GM23338 (cell line): ENCODE measurements around the gene TBKBP1. TPM values are rescaled to one million over a fixed set of nuclear protein-coding genes. Genes with fewer than 3 reads are reported as not detected.
A peak's percentile ranks its signal among the peaks of the same experiment; 100 is the strongest.

ENCODE experiments used
- ATAC-seq: fragments of 200-7000 bp; cut with Tn5 transposase; 3 replicates; pipeline ENCODE4 v1.9.1; 2020
- DNase-seq: peaks from one replicate; pipeline ENCODE4 v3.0.0-alpha.2; 2015; ENCODE audit warnings: low spot score
- H2AFZ ChIP-seq: fragments of 200-600 bp; sonication (generic); 2 replicates; pipeline ENCODE4 v1.8.0; 2016; ENCODE audit warnings: antibody characterized with exemption, mild to moderate bottlenecking, moderate library complexity
- H3F3A ChIP-seq: fragments of 200-600 bp; sonication (generic); replicated peaks from 2 replicates; pipeline ENCODE4 v1.8.0; 2017; ENCODE audit warnings: antibody characterized with exemption, mixed run types, low read depth
- H3K27ac ChIP-seq: fragments of 200-600 bp; sonication (generic); 2 replicates; pipeline ENCODE4 v1.6.1; 2016; ENCODE audit warnings: low read depth
- H3K27me3 ChIP-seq: fragments of 200-600 bp; sonication (generic); 2 replicates; pipeline ENCODE4 v1.8.0; 2016; ENCODE audit warnings: mild to moderate bottlenecking, mixed run types, moderate library complexity; ENCODE audit not compliant: insufficient read depth
- H3K36me3 ChIP-seq: fragments of 200-600 bp; sonication (generic); 2 replicates; pipeline ENCODE4 v1.8.0; 2016; ENCODE audit warnings: mild to moderate bottlenecking; ENCODE audit not compliant: insufficient read depth
- H3K4me1 ChIP-seq: fragments of 200-600 bp; sonication (generic); 2 replicates; pipeline ENCODE4 v1.8.0; 2016; ENCODE audit warnings: mild to moderate bottlenecking, moderate library complexity; ENCODE audit not compliant: insufficient read depth
- H3K4me2 ChIP-seq: fragments of 200-600 bp; sonication (generic); 2 replicates; pipeline ENCODE4 v1.7.1; 2017; ENCODE audit warnings: mixed run types
- H3K4me3 ChIP-seq: fragments of 200-600 bp; sonication (generic); 2 replicates; pipeline ENCODE4 v1.6.1; 2016; ENCODE audit warnings: mixed run types
- H3K79me2 ChIP-seq: fragments of 200-600 bp; sonication (generic); replicated peaks from 2 replicates; pipeline ENCODE4 v1.8.0; 2017; ENCODE audit warnings: mild to moderate bottlenecking; ENCODE audit not compliant: insufficient read depth
- H3K9me2 ChIP-seq: fragments of 200-600 bp; sonication (generic); 2 replicates; pipeline ENCODE4 v1.8.0; 2017; ENCODE audit not compliant: insufficient read depth
- H4K20me1 ChIP-seq: fragments of 200-600 bp; sonication (generic); replicated peaks from 2 replicates; pipeline ENCODE4 v1.8.0; 2017; ENCODE audit warnings: mild to moderate bottlenecking; ENCODE audit not compliant: insufficient read depth
- H3K27ac Mint-ChIP-seq: 2 replicates; pipeline ENCODE4 v1.8.0; 2020; ENCODE audit warnings: inconsistent platforms, mild to moderate bottlenecking, moderate library complexity, mixed read lengths
- H3K27me3 Mint-ChIP-seq: 3 replicates; pipeline ENCODE4 v1.8.0; 2022; ENCODE audit warnings: low read depth, mild to moderate bottlenecking, moderate library complexity, mixed read lengths, inconsistent platforms; ENCODE audit not compliant: insufficient read depth, poor library complexity
- H3K36me3 Mint-ChIP-seq: 3 replicates; pipeline ENCODE4 v1.8.0; 2021; ENCODE audit warnings: low read depth, mild to moderate bottlenecking, inconsistent platforms, moderate library complexity, mixed read lengths
- H3K4me1 Mint-ChIP-seq: 3 replicates; pipeline ENCODE4 v1.8.0; 2020; ENCODE audit warnings: mild to moderate bottlenecking, inconsistent platforms, mixed read lengths
- H3K4me3 Mint-ChIP-seq: 3 replicates; pipeline ENCODE4 v1.8.0; 2021; ENCODE audit warnings: moderate library complexity, mild to moderate bottlenecking, inconsistent platforms, mixed read lengths
- H3K9me3 Mint-ChIP-seq: 3 replicates; pipeline ENCODE4 v1.8.0; 2020; ENCODE audit warnings: moderate library complexity, mild to moderate bottlenecking, inconsistent platforms, mixed read lengths
- CREB1 ChIP-seq: fragments of 250-450 bp; sonication (Bioruptor Pico); IDR thresholded peaks from 2 replicates; pipeline ENCODE4 v1.5.0; 2020; ENCODE audit warnings: low read depth, mild to moderate bottlenecking, moderate library complexity
- CTCF ChIP-seq, 2 experiments: fragments of 200-600 bp in 1 of 2; sonication (generic) in 1 of 2; conservative IDR thresholded peaks; 2 replicates each; pipeline versions ENCODE4 v1.5.1 to v1.6.1; 2016 to 2017; ENCODE audit warnings: antibody characterized with exemption in 2 of 2, low read depth in 2 of 2, mild to moderate bottlenecking in 2 of 2, moderate library complexity in 1 of 2
- EZH2 ChIP-seq: fragments of 200-600 bp; sonication (generic); IDR thresholded peaks from one replicate; pipeline ENCODE4 v1.8.0; 2017; ENCODE audit warnings: antibody characterized with exemption, mild to moderate bottlenecking, low read depth; ENCODE audit not compliant: unreplicated experiment
- JUNB ChIP-seq: IDR thresholded peaks from one replicate; pipeline ENCODE4 v1.6.1; 2016; ENCODE audit warnings: antibody characterized with exemption; ENCODE audit not compliant: unreplicated experiment
- ZNF331 ChIP-seq: fragments of 250-450 bp; sonication (Bioruptor Pico); IDR thresholded peaks from 2 replicates; pipeline ENCODE4 v1.5.0; 2020; ENCODE audit warnings: low read depth, mild to moderate bottlenecking, moderate library complexity
- polyA plus RNA-seq: library from polyadenylated mRNA; unstranded; fragments of >200 nt; fragmentation: Nextera tagmentation; extraction: Ambion mirVana; gene quantifications from 2 replicates; pipeline ENCODE4 v1.2.1, GENCODE V29; 2016
- total RNA-seq: library from RNA; depleted of rRNA; stranded (reverse); fragments of >200 nt; shearing (Covaris generic); gene quantifications from 2 replicates; pipeline ENCODE4 v1.2.3, GENCODE V29; 2014
- TF ChIP-seq, protein P1 (sequence below): IDR thresholded peaks from one replicate; pipeline ENCODE4 v1.6.1; 2018; ENCODE audit warnings: antibody characterized with exemption; ENCODE audit not compliant: unreplicated experiment
- TF ChIP-seq, protein P2 (sequence below): fragments of 250-450 bp; sonication (Bioruptor Pico); IDR thresholded peaks from 2 replicates; pipeline ENCODE4 v1.5.0; 2020; ENCODE audit warnings: mild to moderate bottlenecking, moderate library complexity

Gene TBKBP1
- total and polyA plus RNA-seq, 2 experiments from 2014 or later: 2.5 to 12.1 TPM

GRCh38 chr17:47720754-47721533 lies 27.0 kb downstream of the TBKBP1 start:
- Mint-ChIP-seq H3K36me3 (no peaks in the 10 kb centered on the region; the same call in 2 of the 3 replicates), H3K4me1 (peaks cover 29% of the 10 kb centered on the region), H3K27ac (no peak overlapping the region), H3K4me3 (peak overlapping the region; percentile 54), H3K27me3 (peaks cover 21% of the 10 kb centered on the region), H3K9me3 (no peaks in the 10 kb centered on the region; the same call in 2 of the 3 replicates)
- Histone ChIP-seq H3K4me1 (peaks cover 17% of the 10 kb centered on the region; the same call in 1 of the 2 replicates), H3K36me3 (no peaks in the 10 kb centered on the region), H3K4me3 (peak overlapping the region; percentile 50), H3K27ac (no peak overlapping the region), H4K20me1 (no peaks in the 10 kb centered on the region), H3K79me2 (no peaks in the 10 kb centered on the region), H2AFZ (peak overlapping the region; percentile 81), H3K27me3 (peaks cover 42% of the 10 kb centered on the region), H3F3A (no peaks in the 10 kb centered on the region), H3K9me2 (no peaks in the 10 kb centered on the region), H3K4me2 (peak overlapping the region; percentile 74)
- no peak for TF ChIP-seq ZNF331
- peak; percentile 20 to 47; a peak in 3 of 4 replicates for TF ChIP-seq CTCF (conservative IDR thresholded peaks at IDR 0.05; ENCODE audit: low read depth in 2 of 2)
- no peak for TF ChIP-seq JUNB
- peak; percentile 61 for ATAC-seq
- peak; percentile 81 for DNase-seq

DNA sequence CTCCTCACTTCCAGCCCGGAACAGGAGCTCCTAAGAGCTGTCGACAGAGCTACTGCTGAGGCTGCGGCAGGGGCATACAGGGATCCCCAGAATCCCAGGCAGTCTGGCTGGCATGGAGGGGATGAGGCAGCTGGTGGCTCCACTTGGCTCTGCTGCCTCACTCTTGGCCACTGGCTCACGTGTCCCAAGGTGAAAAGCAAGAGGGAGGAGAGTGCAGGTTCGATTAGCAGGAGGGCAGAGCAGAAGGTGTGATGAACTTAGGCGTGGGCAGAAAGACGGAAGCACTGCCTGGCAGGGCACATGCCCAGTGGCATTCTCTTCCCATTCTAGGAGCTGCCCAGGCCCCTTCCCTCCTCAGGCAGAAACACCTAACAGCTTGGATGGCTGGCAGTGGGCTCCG lies 27.8 kb downstream of the TBKBP1 start:
- H3K36me3 Mint-ChIP-seq: no peaks in the 10 kb centered on the region; the same call in 2 of the 3 replicates
- H4K20me1 ChIP-seq: no peaks in the 10 kb centered on the region
- H3K27me3 Mint-ChIP-seq: peaks cover 18% of the 10 kb centered on the region
- no peaks in the 10 kb centered on the region for H3K9me2 ChIP-seq
- H2AFZ ChIP-seq: no peak overlapping the region
- H3F3A ChIP-seq: no peaks in the 10 kb centered on the region
- H3K4me2 ChIP-seq: peak overlapping the region; percentile 74
- H3K4me1 ChIP-seq: peaks cover 17% of the 10 kb centered on the region; the same call in 1 of the 2 replicates
- H3K36me3 ChIP-seq: no peaks in the 10 kb centered on the region
- H3K27ac Mint-ChIP-seq: no peak overlapping the region
- peaks cover 42% of the 10 kb centered on the region for H3K27me3 ChIP-seq
- no peak for DNase-seq
- peak overlapping the region; percentile 50; the same call in 1 of the 2 replicates for H3K4me3 ChIP-seq
- H3K27ac ChIP-seq: no peak overlapping the region
- peak; percentile 8; the same call in 1 of the 3 replicates for ATAC-seq
- H3K9me3 Mint-ChIP-seq: no peaks in the 10 kb centered on the region; the same call in 2 of the 3 replicates
- no peak overlapping the region for H3K4me3 Mint-ChIP-seq
- peaks cover 31% of the 10 kb centered on the region for H3K4me1 Mint-ChIP-seq
- no peaks in the 10 kb centered on the region for H3K79me2 ChIP-seq
- TF ChIP-seq CREB1 (no peak), JUNB (no peak), EZH2 (no peak), ZNF331 (no peak)
- TF ChIP-seq, protein P1, sequence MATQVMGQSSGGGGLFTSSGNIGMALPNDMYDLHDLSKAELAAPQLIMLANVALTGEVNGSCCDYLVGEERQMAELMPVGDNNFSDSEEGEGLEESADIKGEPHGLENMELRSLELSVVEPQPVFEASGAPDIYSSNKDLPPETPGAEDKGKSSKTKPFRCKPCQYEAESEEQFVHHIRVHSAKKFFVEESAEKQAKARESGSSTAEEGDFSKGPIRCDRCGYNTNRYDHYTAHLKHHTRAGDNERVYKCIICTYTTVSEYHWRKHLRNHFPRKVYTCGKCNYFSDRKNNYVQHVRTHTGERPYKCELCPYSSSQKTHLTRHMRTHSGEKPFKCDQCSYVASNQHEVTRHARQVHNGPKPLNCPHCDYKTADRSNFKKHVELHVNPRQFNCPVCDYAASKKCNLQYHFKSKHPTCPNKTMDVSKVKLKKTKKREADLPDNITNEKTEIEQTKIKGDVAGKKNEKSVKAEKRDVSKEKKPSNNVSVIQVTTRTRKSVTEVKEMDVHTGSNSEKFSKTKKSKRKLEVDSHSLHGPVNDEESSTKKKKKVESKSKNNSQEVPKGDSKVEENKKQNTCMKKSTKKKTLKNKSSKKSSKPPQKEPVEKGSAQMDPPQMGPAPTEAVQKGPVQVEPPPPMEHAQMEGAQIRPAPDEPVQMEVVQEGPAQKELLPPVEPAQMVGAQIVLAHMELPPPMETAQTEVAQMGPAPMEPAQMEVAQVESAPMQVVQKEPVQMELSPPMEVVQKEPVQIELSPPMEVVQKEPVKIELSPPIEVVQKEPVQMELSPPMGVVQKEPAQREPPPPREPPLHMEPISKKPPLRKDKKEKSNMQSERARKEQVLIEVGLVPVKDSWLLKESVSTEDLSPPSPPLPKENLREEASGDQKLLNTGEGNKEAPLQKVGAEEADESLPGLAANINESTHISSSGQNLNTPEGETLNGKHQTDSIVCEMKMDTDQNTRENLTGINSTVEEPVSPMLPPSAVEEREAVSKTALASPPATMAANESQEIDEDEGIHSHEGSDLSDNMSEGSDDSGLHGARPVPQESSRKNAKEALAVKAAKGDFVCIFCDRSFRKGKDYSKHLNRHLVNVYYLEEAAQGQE: no peak
- TF ChIP-seq, protein P2, sequence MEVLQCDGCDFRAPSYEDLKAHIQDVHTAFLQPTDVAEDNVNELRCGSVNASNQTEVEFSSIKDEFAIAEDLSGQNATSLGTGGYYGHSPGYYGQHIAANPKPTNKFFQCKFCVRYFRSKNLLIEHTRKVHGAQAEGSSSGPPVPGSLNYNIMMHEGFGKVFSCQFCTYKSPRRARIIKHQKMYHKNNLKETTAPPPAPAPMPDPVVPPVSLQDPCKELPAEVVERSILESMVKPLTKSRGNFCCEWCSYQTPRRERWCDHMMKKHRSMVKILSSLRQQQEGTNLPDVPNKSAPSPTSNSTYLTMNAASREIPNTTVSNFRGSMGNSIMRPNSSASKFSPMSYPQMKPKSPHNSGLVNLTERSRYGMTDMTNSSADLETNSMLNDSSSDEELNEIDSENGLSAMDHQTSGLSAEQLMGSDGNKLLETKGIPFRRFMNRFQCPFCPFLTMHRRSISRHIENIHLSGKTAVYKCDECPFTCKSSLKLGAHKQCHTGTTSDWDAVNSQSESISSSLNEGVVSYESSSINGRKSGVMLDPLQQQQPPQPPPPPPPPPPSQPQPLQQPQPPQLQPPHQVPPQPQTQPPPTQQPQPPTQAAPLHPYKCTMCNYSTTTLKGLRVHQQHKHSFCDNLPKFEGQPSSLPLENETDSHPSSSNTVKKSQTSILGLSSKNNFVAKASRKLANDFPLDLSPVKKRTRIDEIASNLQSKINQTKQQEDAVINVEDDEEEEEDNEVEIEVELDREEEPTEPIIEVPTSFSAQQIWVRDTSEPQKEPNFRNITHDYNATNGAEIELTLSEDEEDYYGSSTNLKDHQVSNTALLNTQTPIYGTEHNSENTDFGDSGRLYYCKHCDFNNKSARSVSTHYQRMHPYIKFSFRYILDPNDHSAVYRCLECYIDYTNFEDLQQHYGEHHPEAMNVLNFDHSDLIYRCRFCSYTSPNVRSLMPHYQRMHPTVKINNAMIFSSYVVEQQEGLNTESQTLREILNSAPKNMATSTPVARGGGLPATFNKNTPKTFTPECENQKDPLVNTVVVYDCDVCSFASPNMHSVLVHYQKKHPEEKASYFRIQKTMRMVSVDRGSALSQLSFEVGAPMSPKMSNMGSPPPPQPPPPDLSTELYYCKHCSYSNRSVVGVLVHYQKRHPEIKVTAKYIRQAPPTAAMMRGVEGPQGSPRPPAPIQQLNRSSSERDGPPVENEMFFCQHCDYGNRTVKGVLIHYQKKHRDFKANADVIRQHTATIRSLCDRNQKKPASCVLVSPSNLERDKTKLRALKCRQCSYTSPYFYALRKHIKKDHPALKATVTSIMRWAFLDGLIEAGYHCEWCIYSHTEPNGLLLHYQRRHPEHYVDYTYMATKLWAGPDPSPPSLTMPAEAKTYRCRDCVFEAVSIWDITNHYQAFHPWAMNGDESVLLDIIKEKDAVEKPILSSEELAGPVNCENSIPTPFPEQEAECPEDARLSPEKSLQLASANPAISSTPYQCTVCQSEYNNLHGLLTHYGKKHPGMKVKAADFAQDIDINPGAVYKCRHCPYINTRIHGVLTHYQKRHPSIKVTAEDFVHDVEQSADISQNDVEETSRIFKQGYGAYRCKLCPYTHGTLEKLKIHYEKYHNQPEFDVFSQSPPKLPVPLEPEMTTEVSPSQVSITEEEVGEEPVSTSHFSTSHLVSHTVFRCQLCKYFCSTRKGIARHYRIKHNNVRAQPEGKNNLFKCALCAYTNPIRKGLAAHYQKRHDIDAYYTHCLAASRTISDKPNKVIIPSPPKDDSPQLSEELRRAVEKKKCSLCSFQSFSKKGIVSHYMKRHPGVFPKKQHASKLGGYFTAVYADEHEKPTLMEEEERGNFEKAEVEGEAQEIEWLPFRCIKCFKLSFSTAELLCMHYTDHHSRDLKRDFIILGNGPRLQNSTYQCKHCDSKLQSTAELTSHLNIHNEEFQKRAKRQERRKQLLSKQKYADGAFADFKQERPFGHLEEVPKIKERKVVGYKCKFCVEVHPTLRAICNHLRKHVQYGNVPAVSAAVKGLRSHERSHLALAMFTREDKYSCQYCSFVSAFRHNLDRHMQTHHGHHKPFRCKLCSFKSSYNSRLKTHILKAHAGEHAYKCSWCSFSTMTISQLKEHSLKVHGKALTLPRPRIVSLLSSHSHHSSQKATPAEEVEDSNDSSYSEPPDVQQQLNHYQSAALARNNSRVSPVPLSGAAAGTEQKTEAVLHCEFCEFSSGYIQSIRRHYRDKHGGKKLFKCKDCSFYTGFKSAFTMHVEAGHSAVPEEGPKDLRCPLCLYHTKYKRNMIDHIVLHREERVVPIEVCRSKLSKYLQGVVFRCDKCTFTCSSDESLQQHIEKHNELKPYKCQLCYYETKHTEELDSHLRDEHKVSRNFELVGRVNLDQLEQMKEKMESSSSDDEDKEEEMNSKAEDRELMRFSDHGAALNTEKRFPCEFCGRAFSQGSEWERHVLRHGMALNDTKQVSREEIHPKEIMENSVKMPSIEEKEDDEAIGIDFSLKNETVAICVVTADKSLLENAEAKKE (CRISPR knock-in tag): no peak
